Suppressor macrophage treated with lipopolysaccharide for 1 hour (primary cell): Measurements from ENCODE around the gene PCDHB13.
"Not testable (repeated sequence)": the region's sequence is repeated elsewhere in the genome, so short reads cannot be mapped to it uniquely, and the experiment has no call there.

ENCODE experiments used
- DNase-seq, 3 donors: peaks; one replicate each; pipeline ENCODE4 v3.0.0-alpha.2; 2020 to 2022

The PCDHB13 gene

GRCh38 chr5:141213656-141214339 is at the start of gene PCDHB13:
TSS of gene PCDHB13 (plus strand) at chr5:141213919. CDS start at chr5:141214124, 205 bp downstream.
- DNase-seq, result peak in 2 of 3 donors; percentile 1 to 10

- peak in 2 of 3 donors; percentile 7 to 20 for DNase-seq
These were observed 41.1 kb upstream of the PCDHB13 start, which contains the start of gene PCDHB7 for GRCh38 chr5:141172381-141173204. TSS of gene PCDHB7 (plus strand) at chr5:141172644. CDS start at chr5:141172836, 192 bp downstream.

- not testable (repeated sequence) for DNase-seq
These were observed 39.2 kb upstream of the PCDHB13 start for GRCh38 chr5:141174291-141175104.

- no peak for DNase-seq
These were observed 37.8 kb upstream of the PCDHB13 start for GRCh38 chr5:141175933-141176332.

GRCh38 chr5:141177577-141178191 is 36.0 kb upstream of the PCDHB13 start, which contains the start of gene PCDHB8:
TSS of gene PCDHB8 (plus strand) at chr5:141177790. CDS start at chr5:141178035, 245 bp downstream.
- not testable (repeated sequence) for DNase-seq

- not testable (repeated sequence) for DNase-seq
These were observed 34.3 kb upstream of the PCDHB13 start for GRCh38 chr5:141179371-141179770.

GRCh38 chr5:141179876-141180275 is 33.8 kb upstream of the PCDHB13 start:
- not testable (repeated sequence) for DNase-seq

GRCh38 chr5:141180313-141180712 is 33.4 kb upstream of the PCDHB13 start:
- DNase-seq, result no peak

- no peak for DNase-seq
These were observed 31.5 kb upstream of the PCDHB13 start, which contains the start of gene PCDHB16 for GRCh38 chr5:141182248-141182647. TSS of gene PCDHB16 (plus strand) at chr5:141182387. CDS start at chr5:141182560, 173 bp downstream.

GRCh38 chr5:141184117-141184855 is 29.4 kb upstream of the PCDHB13 start:
- DNase-seq, result not testable (repeated sequence)

- DNase-seq, result peak in 2 of 3 donors; percentile 20 to 31
These were observed 26.7 kb upstream of the PCDHB13 start, which contains the start of gene PCDHB9 for GRCh38 chr5:141186897-141187512. TSS of gene PCDHB9 (plus strand) at chr5:141187161. CDS start at chr5:141187319, 158 bp downstream.

GRCh38 chr5:141188682-141189081 is 25.0 kb upstream of the PCDHB13 start:
- not testable (repeated sequence) for DNase-seq

- not testable (repeated sequence) for DNase-seq
These were observed 24.6 kb upstream of the PCDHB13 start for GRCh38 chr5:141189131-141189530.

- DNase-seq, result peak in 2 of 3 donors; percentile 4 to 25
These were observed 21.5 kb upstream of the PCDHB13 start, which contains the start of gene PCDHB10 for GRCh38 chr5:141192110-141192725. TSS of gene PCDHB10 (plus strand) at chr5:141192353. CDS start at chr5:141192553, 200 bp downstream.

- DNase-seq, result not testable (repeated sequence)
These were observed 19.4 kb upstream of the PCDHB13 start for GRCh38 chr5:141194332-141194731.

- no peak for DNase-seq
These were observed 17.4 kb upstream of the PCDHB13 start for GRCh38 chr5:141196363-141196762.

- DNase-seq, result no peak
These were observed 14.1 kb upstream of the PCDHB13 start, which contains the start of gene PCDHB11 for GRCh38 chr5:141199359-141200235. TSS of gene PCDHB11 (plus strand) at chr5:141199627. CDS start at chr5:141199775, 148 bp downstream.

- not testable (repeated sequence) for DNase-seq
These were observed 12.6 kb upstream of the PCDHB13 start for GRCh38 chr5:141201126-141201525.

GRCh38 chr5:141201646-141202045 is 12.1 kb upstream of the PCDHB13 start:
- not testable (repeated sequence) for DNase-seq
